ENCODE measurements around the gene SCFD1. TPM values are rescaled to one million over a fixed set of nuclear protein-coding genes. Genes with fewer than 3 reads are reported as not detected.

The SCFD1 gene
- total RNA-seq, 4 donors from 2014 or later, result 43.4 to 128 (median 84.3) TPM

- TF ChIP-seq EP300 (IDR thresholded peaks at IDR 0.05; ENCODE audit: low read depth), result no peak
- no peak for TF ChIP-seq CTCF (IDR thresholded peaks at IDR 0.05)
- no peak for TF ChIP-seq POLR2A (IDR thresholded peaks at IDR 0.05)
- TF ChIP-seq POLR2AphosphoS5 (IDR thresholded peaks at IDR 0.05), result no peak
- Histone ChIP-seq H3K36me3 (peaks cover 0 to 19% (median 7%) of the 10 kb centered on the region in 4 donors), H3K9me3 (no peaks in the 10 kb centered on the region), H3K4me1 (peaks cover 0 to 13% (median 0%) of the 10 kb centered on the region in 4 donors), H3K27me3 (no peaks in the 10 kb centered on the region), H3K27ac (no peak overlapping the region), H3K4me3 (no peak overlapping the region)
- 67 to 79% methylated on average over 2 of the region's 2 CpGs for WGBS, 2 donors (ENCODE audit: low coverage in 1 of 2)
- no peak for DNase-seq
- in situ Hi-C loops (cut with MboI; ENCODE audit: low pct_ligation_motif_present in 1 of 4, low pct_unique_long_range_greater_than_20kb in 1 of 4, low sequenced_read_pairs in 3 of 4) (loop anchor here in 3 of 4 donors (10.0 to 25.0 kb wide), 3 partner anchors 248 to 705 kb away; no protein-coding TSS in a partner anchor), intact Hi-C loops (cut with DNase I; ENCODE audit: low total_unique reads) (no loop called here)
Observed at GRCh38 chr14:30657050-30657449, 34.9 kb downstream of the SCFD1 start.

DNA sequence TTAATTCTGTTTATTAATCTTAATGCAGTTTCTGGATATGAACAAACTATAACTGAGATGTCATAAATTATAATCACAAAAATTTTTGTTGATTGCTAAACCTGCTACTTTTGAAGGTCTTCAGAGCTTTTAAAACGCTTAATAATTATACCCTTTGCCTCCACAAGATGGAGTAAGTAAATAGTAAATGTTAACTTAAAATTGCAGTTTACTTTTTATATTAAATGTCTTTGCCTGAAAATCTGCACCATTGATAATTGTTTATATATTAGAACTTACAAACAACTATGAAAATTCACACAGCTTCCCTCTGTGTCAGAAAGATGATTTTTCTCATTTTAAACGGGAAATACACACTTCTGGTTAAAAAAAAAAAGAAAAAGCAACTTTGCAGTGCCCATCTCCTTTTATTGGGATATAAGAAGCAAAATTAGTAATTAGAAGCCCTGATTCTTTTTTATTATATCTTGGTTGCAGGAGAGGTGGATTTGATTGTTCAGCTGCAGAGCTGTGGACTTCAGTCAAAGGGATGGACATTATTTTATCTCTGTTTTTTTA is 35.6 kb downstream of the SCFD1 start:
- H3K27me3 ChIP-seq, result no peaks in the 10 kb centered on the region
- intact Hi-C loops (cut with DNase I; ENCODE audit: low total_unique reads) (no loop called here), in situ Hi-C loops (cut with MboI; ENCODE audit: low pct_ligation_motif_present in 1 of 4, low pct_unique_long_range_greater_than_20kb in 1 of 4, low sequenced_read_pairs in 3 of 4) (loop anchor here in 3 of 4 donors (10.0 to 25.0 kb wide), 3 partner anchors 247 to 705 kb away; no protein-coding TSS in a partner anchor)
- H3K4me1 ChIP-seq, result peaks cover 0 to 17% (median 0%) of the 10 kb centered on the region in 4 donors
- H3K27ac ChIP-seq, result no peak overlapping the region
- 34 to 53% methylated on average over 2 of the region's 2 CpGs for WGBS, 2 donors (ENCODE audit: low coverage in 1 of 2)
- no peak overlapping the region for H3K4me3 ChIP-seq
- H3K9me3 ChIP-seq, result no peaks in the 10 kb centered on the region
- no peak for DNase-seq
- peaks cover 0 to 16% (median 4%) of the 10 kb centered on the region in 4 donors for H3K36me3 ChIP-seq
- TF ChIP-seq POLR2AphosphoS5 (IDR thresholded peaks at IDR 0.05) (no peak), EP300 (IDR thresholded peaks at IDR 0.05; ENCODE audit: low read depth) (no peak), POLR2A (IDR thresholded peaks at IDR 0.05) (no peak), CTCF (IDR thresholded peaks at IDR 0.05) (peak in 3 of 5 experiments; percentile 24 to 41 (median 30))

DNA sequence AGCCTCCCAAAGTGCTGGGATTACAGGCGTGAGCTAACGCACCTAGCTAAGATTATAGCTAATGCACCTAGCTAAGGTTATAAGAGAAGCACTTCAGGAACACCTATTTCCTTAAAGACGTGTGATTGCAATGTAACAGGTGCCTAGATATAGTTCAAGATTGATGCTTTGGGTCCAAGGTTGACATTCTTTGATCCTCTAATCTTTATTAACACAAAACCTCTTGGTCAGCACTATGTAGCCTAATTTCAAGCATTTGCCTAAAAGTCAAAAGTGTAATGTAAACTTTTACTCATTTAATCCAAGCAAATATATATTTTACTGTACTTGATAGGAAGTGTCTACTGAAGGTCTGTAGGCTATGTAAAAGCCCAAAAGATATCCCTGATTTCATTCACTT is 36.5 kb downstream of the SCFD1 start:
- Histone ChIP-seq H3K27ac (no peak overlapping the region), H3K36me3 (peaks cover 0 to 8% (median under 1%) of the 10 kb centered on the region in 4 donors), H3K4me3 (no peak overlapping the region), H3K9me3 (no peaks in the 10 kb centered on the region), H3K27me3 (no peaks in the 10 kb centered on the region), H3K4me1 (peaks cover 0 to 17% (median 0%) of the 10 kb centered on the region in 4 donors)
- in situ Hi-C loops (cut with MboI; ENCODE audit: low pct_ligation_motif_present in 1 of 4, low pct_unique_long_range_greater_than_20kb in 1 of 4, low sequenced_read_pairs in 3 of 4) (loop anchor here in 3 of 4 donors (10.0 to 25.0 kb wide), 3 partner anchors 246 to 704 kb away; no protein-coding TSS in a partner anchor), intact Hi-C loops (cut with DNase I; ENCODE audit: low total_unique reads) (no loop called here)
- DNase-seq, result no peak
- 67 to 87% methylated on average over 1 to 3 of the region's 3 CpGs for WGBS, 2 donors (ENCODE audit: low coverage in 1 of 2)
- no peak for TF ChIP-seq POLR2A (IDR thresholded peaks at IDR 0.05)
- no peak for TF ChIP-seq POLR2AphosphoS5 (IDR thresholded peaks at IDR 0.05)
- no peak for TF ChIP-seq CTCF (IDR thresholded peaks at IDR 0.05)
- no peak for TF ChIP-seq EP300 (IDR thresholded peaks at IDR 0.05; ENCODE audit: low read depth)

GRCh38 chr14:30669594-30669993 is 47.5 kb downstream of the SCFD1 start:
- H3K4me1 ChIP-seq, result no peaks in the 10 kb centered on the region
- no peak overlapping the region for H3K27ac ChIP-seq
- H3K27me3 ChIP-seq, result no peaks in the 10 kb centered on the region
- TF ChIP-seq EP300 (IDR thresholded peaks at IDR 0.05; ENCODE audit: low read depth) (no peak), POLR2AphosphoS5 (IDR thresholded peaks at IDR 0.05) (no peak), POLR2A (IDR thresholded peaks at IDR 0.05) (no peak), CTCF (IDR thresholded peaks at IDR 0.05) (no peak)
- H3K9me3 ChIP-seq, result no peaks in the 10 kb centered on the region
- in situ Hi-C loops (cut with MboI; ENCODE audit: low pct_ligation_motif_present in 1 of 4, low pct_unique_long_range_greater_than_20kb in 1 of 4, low sequenced_read_pairs in 3 of 4) (loop anchor here in 2 of 4 donors (25.0 kb wide), 2 partner anchors 243 to 693 kb away; no protein-coding TSS in a partner anchor), intact Hi-C loops (cut with DNase I; ENCODE audit: low total_unique reads) (no loop called here)
- H3K36me3 ChIP-seq, result peaks cover 0 to 17% (median 6%) of the 10 kb centered on the region in 4 donors
- no peak for DNase-seq
- no peak overlapping the region for H3K4me3 ChIP-seq

Measured in transverse colon (tissue), 4 donors.